Activated CD4-positive, alpha-beta memory T cell treated with anti-CD3 and anti-CD28 coated beads, Interleukin-2, amount 10 ng/mL, durations not matched to agents 7 days and 5 days (primary cell): Measurements from ENCODE around the gene P2RY4. TPM values are rescaled to one million over a fixed set of nuclear protein-coding genes. Genes with fewer than 3 reads are reported as not detected.
"Not testable (repeated sequence)": the region's sequence is repeated elsewhere in the genome, so short reads cannot be mapped to it uniquely, and the experiment has no call there.

Experiments
- CTCF ChIA-PET: fragments of 350-600 bp; sonication (Branson Sonifier 250); formaldehyde crosslinking; loops from one replicate; lab custom pipeline; 2021; ENCODE audit warnings: antibody characterized with exemption, inconsistent platforms; lab: Charles Lee
- POLR2A ChIA-PET: fragments of 350-600 bp; sonication (Branson Sonifier 250); formaldehyde crosslinking; loops from one replicate; lab custom pipeline; 2021; ENCODE audit warnings: antibody characterized with exemption; lab: Charles Lee
- DNase-seq: peaks from one replicate; pipeline ENCODE4 v3.0.0-alpha.2; 2020
- H3K27ac Mint-ChIP-seq: one replicate; pipeline ENCODE4 v1.8.0; 2021; ENCODE audit warnings: mild to moderate bottlenecking, mixed read lengths
- H3K27me3 Mint-ChIP-seq: one replicate; pipeline ENCODE4 v1.8.0; 2021; ENCODE audit warnings: mixed read lengths
- H3K36me3 Mint-ChIP-seq: one replicate; pipeline ENCODE4 v1.8.0; 2021; ENCODE audit warnings: low read depth, mixed read lengths
- H3K4me1 Mint-ChIP-seq: one replicate; pipeline ENCODE4 v1.8.0; 2021; ENCODE audit warnings: mixed read lengths
- H3K4me3 Mint-ChIP-seq: one replicate; pipeline ENCODE4 v1.8.0; 2021; ENCODE audit warnings: mild to moderate bottlenecking, mixed read lengths
- H3K9me3 Mint-ChIP-seq: one replicate; pipeline ENCODE4 v1.8.0; 2021; ENCODE audit warnings: mixed read lengths
- total RNA-seq, 2 experiments: library from RNA; stranded (reverse); gene quantifications; one replicate each; pipeline ENCODE4 v1.2.3, GENCODE V29; 2021

P2RY4 gene
- total RNA-seq, result under 1 TPM; 0.15 to 0.35 TPM

DNA sequence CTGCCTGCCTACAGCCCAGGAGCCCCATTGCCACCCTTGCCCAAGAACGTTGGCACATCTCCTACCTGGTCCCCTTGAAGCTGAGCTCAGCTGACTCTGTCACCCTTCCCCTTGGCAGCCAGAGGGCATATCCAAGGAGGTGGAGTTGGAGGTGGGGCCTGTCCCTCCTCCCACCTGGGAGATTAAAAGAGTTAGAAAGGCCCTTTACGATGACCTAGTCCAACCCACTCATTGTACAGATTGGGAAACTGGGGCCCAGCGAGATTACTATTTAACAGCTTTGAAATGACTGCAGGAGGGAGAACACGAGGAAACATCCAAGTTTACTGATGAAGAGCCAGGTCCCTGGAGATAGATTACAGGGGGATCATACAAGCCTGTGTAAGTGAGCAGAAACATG, at the start of gene P2RY4:
TSS of gene P2RY4 (minus strand) at position 101 of the 400 bp plus-strand sequence. CDS start 580 bp downstream, outside the sequence.
- DNase-seq, result no peak
- ChIA-PET CTCF (no interaction called here), POLR2A (no interaction called here)
- no peaks in the 10 kb centered on the region for H3K36me3 Mint-ChIP-seq
- H3K27ac Mint-ChIP-seq, result no peak within 1 kb of the TSS
- H3K27me3 Mint-ChIP-seq, result no peaks in the 10 kb centered on the region
- H3K9me3 Mint-ChIP-seq, result no peaks in the 10 kb centered on the region
- H3K4me3 Mint-ChIP-seq, result no peak within 1 kb of the TSS
- H3K4me1 Mint-ChIP-seq, result peaks cover 2% of the 10 kb centered on the region

DNA sequence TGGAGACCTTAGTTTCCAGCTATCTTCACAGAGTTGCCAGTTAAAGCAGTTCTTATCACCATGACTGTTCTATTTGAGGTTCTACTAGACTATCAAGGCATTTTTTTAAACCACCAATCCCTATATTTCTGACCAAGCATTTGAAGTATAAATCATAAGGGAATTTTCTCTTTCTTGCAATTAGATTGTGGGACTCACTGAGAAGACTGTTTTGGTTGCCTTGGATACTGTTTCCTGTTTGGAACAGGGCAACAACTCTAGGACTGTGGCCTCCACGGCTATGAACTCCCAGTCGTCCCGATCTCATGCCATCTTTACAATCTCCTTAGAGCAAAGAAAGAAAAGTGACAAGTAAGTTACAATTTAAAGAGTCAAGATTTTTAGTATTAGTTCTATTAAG, 41.7 kb upstream of the P2RY4 start:
- Mint-ChIP-seq H3K9me3 (no peaks in the 10 kb centered on the region), H3K4me3 (no peak overlapping the region), H3K36me3 (peaks cover 62% of the 10 kb centered on the region), H3K27ac (no peak overlapping the region), H3K4me1 (peaks cover 11% of the 10 kb centered on the region), H3K27me3 (no peaks in the 10 kb centered on the region)
- ChIA-PET CTCF (no interaction called here), POLR2A (no interaction called here)
- no peak for DNase-seq

DNA sequence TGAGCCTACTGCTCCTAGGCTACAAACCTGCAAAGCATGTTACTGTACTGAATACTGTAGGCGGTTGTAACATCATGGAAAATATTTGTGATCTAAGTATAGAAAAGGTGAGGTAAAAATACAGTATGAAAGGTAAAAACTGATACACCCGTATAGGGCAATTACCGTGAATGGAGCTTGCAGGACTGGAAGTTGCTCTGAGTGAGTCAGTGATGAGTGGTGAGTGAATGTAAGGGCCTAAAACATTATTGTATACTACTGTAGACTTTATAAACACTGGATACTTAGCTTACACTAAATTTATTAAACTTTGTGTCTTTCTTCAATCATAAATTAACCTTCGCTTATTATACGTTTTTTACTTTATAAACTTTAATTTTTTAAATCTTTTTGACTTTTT, 33.6 kb upstream of the P2RY4 start:
- H3K36me3 Mint-ChIP-seq, result peaks cover 25% of the 10 kb centered on the region
- no peaks in the 10 kb centered on the region for H3K9me3 Mint-ChIP-seq
- DNase-seq, result no peak
- no peaks in the 10 kb centered on the region for H3K27me3 Mint-ChIP-seq
- H3K4me3 Mint-ChIP-seq, result no peak overlapping the region
- H3K27ac Mint-ChIP-seq, result no peak overlapping the region
- ChIA-PET CTCF (no interaction called here), POLR2A (no interaction called here)
- peaks cover 30% of the 10 kb centered on the region for H3K4me1 Mint-ChIP-seq

DNA sequence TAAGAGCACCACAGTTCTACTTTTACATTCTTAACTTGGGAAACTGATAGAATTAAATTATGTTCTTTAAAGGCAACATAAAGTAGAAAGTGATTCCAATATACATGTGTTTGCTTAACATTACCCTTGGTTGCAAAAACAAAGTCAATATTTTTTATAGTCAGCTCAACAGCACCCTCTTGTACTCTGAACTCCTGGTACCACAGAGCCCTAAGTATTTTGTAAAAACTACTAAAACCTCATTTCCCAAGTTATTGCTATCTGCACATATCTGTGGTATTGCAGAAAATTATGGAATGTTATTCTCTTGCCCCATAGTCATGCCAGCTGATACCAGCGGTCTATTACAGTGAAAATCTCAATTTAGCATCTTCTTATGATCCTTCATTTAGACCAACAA, 32.8 kb upstream of the P2RY4 start:
- H3K27ac Mint-ChIP-seq, result no peak overlapping the region
- H3K4me1 Mint-ChIP-seq, result peaks cover 33% of the 10 kb centered on the region
- CTCF ChIA-PET, result no interaction called here

DNA sequence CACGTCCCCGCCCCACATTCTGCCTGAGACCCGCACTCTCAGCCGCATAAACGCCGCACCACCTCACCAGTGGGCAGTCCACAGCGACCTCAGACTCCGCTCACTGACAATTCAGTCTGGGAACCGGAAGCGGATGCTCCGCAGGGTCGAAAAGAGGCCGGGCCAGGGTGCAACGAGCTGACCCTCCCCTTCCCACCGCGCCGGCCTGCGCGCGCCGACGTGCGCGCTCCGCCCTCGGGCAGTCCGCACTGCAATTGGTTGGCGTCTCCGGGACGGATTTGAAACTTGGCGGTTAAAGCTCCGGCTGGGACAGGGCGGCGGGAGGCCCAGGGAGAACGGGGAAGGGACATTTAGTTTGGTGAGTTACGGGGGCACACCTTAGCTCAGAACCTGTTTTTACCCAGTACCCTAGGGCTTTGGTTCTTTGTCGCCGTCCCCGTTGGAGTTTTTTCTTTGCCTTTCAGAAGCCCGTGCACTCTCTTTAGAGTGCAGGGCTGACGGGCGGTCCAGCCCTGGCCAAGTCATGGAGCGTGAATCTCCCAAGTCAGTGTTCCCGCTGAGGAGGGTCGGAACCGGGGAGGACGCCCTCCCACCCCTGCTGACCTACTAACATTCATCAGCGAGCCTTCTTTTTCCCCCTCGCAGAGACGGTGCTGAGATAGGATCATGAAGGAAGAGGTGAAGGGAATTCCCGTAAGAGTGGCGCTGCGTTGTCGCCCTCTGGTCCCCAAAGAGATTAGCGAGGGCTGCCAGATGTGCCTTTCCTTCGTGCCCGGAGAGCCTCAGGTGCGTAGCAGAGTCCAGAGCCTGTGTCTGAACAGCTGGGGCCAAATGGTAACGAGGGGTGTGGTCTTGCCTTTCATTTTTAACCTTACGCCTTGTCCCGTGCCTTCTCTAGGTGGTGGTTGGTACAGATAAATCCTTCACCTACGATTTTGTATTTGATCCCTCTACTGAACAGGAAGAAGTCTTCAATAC, 30.1 kb upstream of the P2RY4 start, which contains the start of the genes KIF4A and PDZD11:
TSS of gene KIF4A (plus strand) at position 312 of the 978 bp plus-strand sequence. CDS start at position 667, 355 bp downstream.
TSS of gene PDZD11 (minus strand) at position 135 of the 978 bp plus-strand sequence. CDS start 586 bp downstream, outside the sequence.
- no peaks in the 10 kb centered on the region for H3K27me3 Mint-ChIP-seq
- H3K4me3 Mint-ChIP-seq, result peak within 1 kb of the TSS; percentile 89
- peak; percentile 88 for DNase-seq
- H3K27ac Mint-ChIP-seq, result peak within 1 kb of the TSS; percentile 85
- ChIA-PET POLR2A (interaction anchor here (0.6 to 2.0 kb wide), 10 partner anchors 10 to 1987 kb away, joined by 3 to 10 read pairs (median 3); partner anchors contain the start of genes IGBP1 and RPS4X), CTCF (interaction anchor here (0.6 to 3.1 kb wide), 7 partner anchors 10 to 375 kb away, joined by 3 to 11 read pairs (median 4); partner anchors contain the start of gene IGBP1)
- H3K4me1 Mint-ChIP-seq, result peaks cover 33% of the 10 kb centered on the region
- H3K9me3 Mint-ChIP-seq, result no peaks in the 10 kb centered on the region
- peaks cover 32% of the 10 kb centered on the region for H3K36me3 Mint-ChIP-seq

More for the DNA sequence above, 32.8 kb upstream of the P2RY4 start:
- H3K9me3 Mint-ChIP-seq, result no peaks in the 10 kb centered on the region
- H3K36me3 Mint-ChIP-seq, result peaks cover 26% of the 10 kb centered on the region
- POLR2A ChIA-PET, result no interaction called here
- no peaks in the 10 kb centered on the region for H3K27me3 Mint-ChIP-seq
- no peak for DNase-seq
- no peak overlapping the region for H3K4me3 Mint-ChIP-seq

DNA sequence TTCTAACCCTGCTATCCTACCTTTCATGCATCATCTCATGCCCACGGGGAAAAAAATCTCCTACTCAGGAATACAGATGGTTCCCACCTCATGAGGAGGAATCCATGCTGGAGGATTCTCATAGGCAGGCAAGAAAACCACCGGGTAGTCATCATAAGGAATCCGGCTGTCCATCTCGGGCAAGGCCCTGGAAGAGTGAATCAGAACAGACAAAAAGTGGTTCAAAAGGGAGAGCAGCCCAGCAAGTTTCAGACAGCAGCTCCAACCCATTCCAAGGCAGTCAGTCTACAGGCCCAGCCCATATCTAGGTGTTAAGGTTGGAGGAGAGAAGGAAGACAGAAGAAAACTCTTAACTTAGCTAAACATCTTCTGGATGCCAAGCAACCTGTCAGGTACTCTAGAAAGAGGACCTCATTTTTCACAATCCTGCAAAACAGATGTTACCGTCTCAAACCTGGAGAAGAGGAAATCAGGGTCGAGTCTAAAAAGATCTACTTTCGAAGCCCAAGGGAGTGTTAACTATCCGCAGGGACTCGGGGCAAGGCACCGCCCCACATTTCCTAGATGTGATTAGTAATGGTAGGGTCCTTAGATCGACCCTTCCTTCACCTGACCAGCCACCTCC, 29.3 kb upstream of the P2RY4 start:
- H3K27ac Mint-ChIP-seq, result peak overlapping the region; percentile 85
- H3K27me3 Mint-ChIP-seq, result no peaks in the 10 kb centered on the region
- DNase-seq, result no peak
- peaks cover 33% of the 10 kb centered on the region for H3K4me1 Mint-ChIP-seq
- peak overlapping the region; percentile 89 for H3K4me3 Mint-ChIP-seq
- peaks cover 32% of the 10 kb centered on the region for H3K36me3 Mint-ChIP-seq
- CTCF ChIA-PET, result interaction anchor here (0.6 to 3.1 kb wide), 6 partner anchors 11 to 375 kb away, joined by 3 to 11 read pairs (median 4); partner anchors contain the start of gene IGBP1
- H3K9me3 Mint-ChIP-seq, result no peaks in the 10 kb centered on the region
- POLR2A ChIA-PET, result interaction anchor here (0.6 to 2.0 kb wide), 7 partner anchors 10 to 1988 kb away, joined by 3 to 10 read pairs (median 3); partner anchors contain the start of genes IGBP1 and RPS4X

DNA sequence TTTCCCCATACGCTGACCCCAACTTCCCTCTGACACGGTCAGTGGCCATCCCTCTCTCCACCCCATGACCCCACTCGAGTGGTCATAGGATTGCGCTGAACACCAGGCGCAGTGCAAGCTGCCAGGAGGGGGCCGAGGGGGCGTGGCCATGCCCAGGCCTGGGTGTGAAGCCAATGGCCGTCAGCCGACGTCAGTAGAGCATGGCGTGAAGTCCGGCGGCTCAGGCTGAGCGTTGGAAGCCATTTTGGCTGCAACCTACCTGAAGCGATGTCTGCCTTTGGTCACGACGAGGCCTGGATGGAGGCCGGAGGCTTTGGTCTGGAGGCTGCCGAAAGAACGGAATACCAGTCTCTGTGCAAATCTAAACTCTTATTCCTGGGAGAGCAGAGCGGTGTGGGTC, 21.9 kb upstream of the P2RY4 start, which contains the start of gene RAB41:
TSS of gene RAB41 (plus strand) at position 222 of the 400 bp plus-strand sequence. CDS start at position 268, 46 bp downstream.
- no peak for DNase-seq
- Mint-ChIP-seq H3K4me3 (no peak within 1 kb of the TSS), H3K27ac (no peak within 1 kb of the TSS), H3K9me3 (no peaks in the 10 kb centered on the region), H3K36me3 (peaks cover 19% of the 10 kb centered on the region), H3K4me1 (no peaks in the 10 kb centered on the region), H3K27me3 (no peaks in the 10 kb centered on the region)
- CTCF ChIA-PET, result no interaction called here
- POLR2A ChIA-PET, result no interaction called here

DNA sequence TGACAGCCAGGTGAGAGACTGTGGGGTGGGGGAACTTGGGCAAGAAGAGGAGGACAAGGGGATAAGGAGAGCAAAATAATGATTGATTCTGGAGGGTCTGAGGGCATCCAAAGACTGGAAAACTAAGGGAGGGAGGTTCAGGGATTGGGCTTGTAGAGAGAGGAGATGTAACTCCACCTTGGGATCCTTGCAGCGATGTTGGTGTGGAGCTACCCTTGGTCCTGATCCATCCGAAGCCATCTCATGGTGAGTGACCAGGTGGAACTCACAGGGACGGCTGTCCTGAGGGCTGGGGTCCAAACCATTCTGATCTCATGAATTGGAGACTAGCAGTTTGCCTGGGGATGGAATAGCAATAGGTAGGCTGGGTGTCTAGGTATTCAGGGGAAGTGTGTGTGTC, 20.6 kb upstream of the P2RY4 start:
- Mint-ChIP-seq H3K36me3 (peaks cover 8% of the 10 kb centered on the region), H3K27me3 (no peaks in the 10 kb centered on the region), H3K4me1 (no peaks in the 10 kb centered on the region), H3K9me3 (no peaks in the 10 kb centered on the region), H3K4me3 (no peak overlapping the region), H3K27ac (no peak overlapping the region)
- DNase-seq, result no peak
- POLR2A ChIA-PET, result interaction anchor here (1.6 kb wide), 1 partner anchor 9 kb away, joined by 4 read pairs; the partner anchor contains the start of genes KIF4A and PDZD11
- CTCF ChIA-PET, result no interaction called here

DNA sequence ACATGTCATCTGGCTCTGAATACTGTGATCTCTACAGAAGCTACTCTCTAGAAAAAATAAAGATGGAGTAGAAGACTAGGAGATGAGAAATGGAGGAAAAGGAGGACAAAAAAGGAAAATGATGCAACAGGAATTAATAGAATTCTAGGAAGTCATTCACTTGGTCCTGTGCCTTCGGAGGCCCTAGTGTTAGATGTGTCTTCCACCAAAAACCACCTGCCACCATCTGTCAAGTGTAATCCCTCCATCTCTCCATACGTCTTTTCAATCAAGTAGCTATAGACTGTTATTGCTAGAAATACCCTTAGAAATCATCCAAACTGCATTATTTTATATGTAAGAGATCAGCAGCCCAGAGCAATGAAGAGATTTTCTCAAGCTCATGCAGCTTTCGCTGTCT, 19.1 kb upstream of the P2RY4 start:
- H3K27ac Mint-ChIP-seq, result no peak overlapping the region
- H3K36me3 Mint-ChIP-seq, result peaks cover 8% of the 10 kb centered on the region
- ChIA-PET POLR2A (interaction anchor here (1.6 kb wide), 1 partner anchor 11 kb away, joined by 4 read pairs; the partner anchor contains the start of genes KIF4A and PDZD11), CTCF (no interaction called here)
- no peak for DNase-seq
- H3K4me3 Mint-ChIP-seq, result no peak overlapping the region
- H3K4me1 Mint-ChIP-seq, result no peaks in the 10 kb centered on the region
- no peaks in the 10 kb centered on the region for H3K27me3 Mint-ChIP-seq
- no peaks in the 10 kb centered on the region for H3K9me3 Mint-ChIP-seq

DNA sequence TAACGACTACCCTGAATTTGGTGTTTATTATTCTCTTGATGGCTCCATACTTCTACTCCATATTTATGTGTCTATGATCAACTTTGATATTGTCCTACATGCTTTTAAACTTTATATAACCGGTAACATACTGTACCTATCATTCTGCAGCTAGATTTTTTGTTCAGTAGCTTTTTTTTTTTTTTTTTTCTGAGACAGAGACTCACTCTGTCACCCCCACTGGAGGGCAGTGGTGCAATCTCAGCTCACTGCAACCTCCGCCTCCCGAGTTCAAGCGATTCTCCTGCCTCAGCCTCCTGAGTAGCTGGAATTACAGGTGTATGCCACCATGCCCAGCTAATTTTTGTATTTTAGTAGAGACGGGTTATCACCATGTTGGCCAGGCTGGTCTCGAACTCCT, 14.0 kb upstream of the P2RY4 start:
- H3K27me3 Mint-ChIP-seq, H3K9me3 Mint-ChIP-seq, H3K4me1 Mint-ChIP-seq, CTCF ChIA-PET, H3K36me3 Mint-ChIP-seq, H3K4me3 Mint-ChIP-seq, H3K27ac Mint-ChIP-seq, POLR2A ChIA-PET, DNase-seq: not testable (repeated sequence)

DNA sequence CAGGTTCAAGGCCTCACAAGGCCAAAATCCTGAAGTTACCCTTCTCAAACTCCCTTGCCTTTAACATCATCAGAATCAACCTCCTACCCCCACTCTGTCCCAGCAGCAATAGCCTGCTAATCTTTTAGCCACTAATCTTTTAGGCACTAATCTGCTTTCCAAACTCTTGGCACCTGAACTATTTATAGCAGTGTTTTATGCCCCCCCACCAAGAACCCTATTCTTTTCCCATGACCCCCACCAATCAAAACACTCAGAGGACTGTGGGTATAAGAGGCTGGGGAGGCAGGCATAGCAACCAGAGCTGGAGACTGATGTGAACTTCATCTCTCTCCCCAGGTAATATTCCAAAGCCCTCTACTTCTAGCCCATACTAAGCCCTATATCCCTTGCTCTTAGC, 8.0 kb upstream of the P2RY4 start, which contains the start of gene ARR3:
TSS of gene ARR3 (plus strand) at position 301 of the 400 bp plus-strand sequence. CDS start 1,052 bp downstream, outside the sequence.
- H3K27me3 Mint-ChIP-seq, result no peaks in the 10 kb centered on the region
- DNase-seq, result no peak
- H3K9me3 Mint-ChIP-seq, result no peaks in the 10 kb centered on the region
- H3K36me3 Mint-ChIP-seq, result no peaks in the 10 kb centered on the region
- H3K4me1 Mint-ChIP-seq, result no peaks in the 10 kb centered on the region
- H3K4me3 Mint-ChIP-seq, result no peak within 1 kb of the TSS
- POLR2A ChIA-PET, result no interaction called here
- CTCF ChIA-PET, result no interaction called here
- no peak within 1 kb of the TSS for H3K27ac Mint-ChIP-seq

DNA sequence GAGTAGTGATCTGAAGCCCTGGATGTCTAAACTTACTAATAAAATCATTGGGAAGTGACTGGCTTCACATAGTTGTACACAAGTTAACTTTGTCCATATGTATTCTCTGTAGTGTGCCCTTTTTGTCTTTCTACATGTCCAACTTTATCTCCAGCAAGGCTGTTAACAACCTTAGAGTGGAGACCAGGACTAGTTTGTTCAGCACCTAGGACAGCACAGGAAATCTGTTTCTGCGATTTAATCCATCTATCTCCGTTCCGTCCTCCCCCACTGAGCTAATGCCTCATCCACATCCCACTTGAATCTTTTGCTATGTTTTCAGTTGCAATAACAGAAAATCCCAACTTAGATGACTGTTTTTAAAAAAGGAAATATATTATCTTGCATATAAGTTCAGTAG, 4.8 kb upstream of the P2RY4 start:
- Mint-ChIP-seq H3K27ac (no peak overlapping the region), H3K36me3 (no peaks in the 10 kb centered on the region), H3K4me1 (no peaks in the 10 kb centered on the region), H3K4me3 (no peak overlapping the region), H3K27me3 (no peaks in the 10 kb centered on the region), H3K9me3 (no peaks in the 10 kb centered on the region)
- ChIA-PET CTCF (no interaction called here), POLR2A (no interaction called here)
- DNase-seq, result no peak
